Lung (tissue), 12 donors: ENCODE results near the gene PER2. TPM values are rescaled to one million over a fixed set of nuclear protein-coding genes. Genes with fewer than 3 reads are reported as not detected.
A peak's percentile ranks its signal among the peaks of the same experiment; 100 is the strongest.

Experiments used
- ATAC-seq: fragments of 200-7000 bp; cut with Tn5 transposase; one replicate; pipeline ENCODE4 v1.9.1; 2020; ENCODE audit warnings: moderate number of reproducible peaks; ENCODE audit not compliant: insufficient read depth, low FRiP score
- DNase-seq, 3 donors: peaks; one replicate each; pipeline ENCODE4 v3.0.0-alpha.2; 2013 to 2017
- H3K27ac ChIP-seq, 2 donors: one replicate each; pipeline ENCODE4 v1.5.1; 2013; ENCODE audit warnings: mild to moderate bottlenecking in 2 of 2, moderate library complexity in 2 of 2, control low read depth in 1 of 2, inconsistent platforms in 1 of 2, low read depth in 1 of 2, low read length in 1 of 2
- H3K27me3 ChIP-seq, 3 donors: one replicate each; pipeline ENCODE4 v1.5.1; 2013; ENCODE audit warnings: low read length in 2 of 3; ENCODE audit not compliant: control insufficient read depth in 3 of 3, insufficient read depth in 3 of 3
- H3K36me3 ChIP-seq, 4 donors: one replicate each; pipeline ENCODE4 v1.5.1; 2013; ENCODE audit warnings: low read length in 4 of 4, mild to moderate bottlenecking in 1 of 4, moderate library complexity in 1 of 4; ENCODE audit not compliant: control insufficient read depth in 4 of 4, insufficient read depth in 4 of 4
- H3K4me1 ChIP-seq, 5 donors: one replicate each; pipeline ENCODE4 v1.5.1; 2013; ENCODE audit warnings: low read length in 5 of 5, mild to moderate bottlenecking in 2 of 5, moderate library complexity in 1 of 5; ENCODE audit not compliant: control insufficient read depth in 5 of 5, insufficient read depth in 5 of 5
- H3K4me3 ChIP-seq: one replicate; pipeline ENCODE4 v1.5.1; 2013; ENCODE audit warnings: mild to moderate bottlenecking, control low read depth, moderate library complexity
- H3K9ac ChIP-seq, 2 donors: one replicate each; pipeline ENCODE4 v1.5.1; 2013; ENCODE audit warnings: low read length in 2 of 2, control low read depth in 1 of 2; ENCODE audit not compliant: insufficient read depth in 1 of 2
- H3K9me3 ChIP-seq, 4 donors: one replicate each; pipeline ENCODE4 v1.5.1; 2013; ENCODE audit warnings: low read length in 3 of 4, mild to moderate bottlenecking in 1 of 4, moderate library complexity in 1 of 4; ENCODE audit not compliant: control insufficient read depth in 4 of 4, insufficient read depth in 3 of 4
- CTCF ChIP-seq: IDR thresholded peaks from 2 replicates; pipeline ENCODE4 v1.5.1; 2012; ENCODE audit warnings: mild to moderate bottlenecking; ENCODE audit errors: control extremely low read depth, extremely low read depth
- WGBS, 2 donors: extraction: QIAGEN DNeasy Blood & Tissue Kit; methylation state at CpG; one replicate each; pipeline ENCODE4 v1.1.7; 2013; 5-methylcytosine and 5-hydroxymethylcytosine counted together
- polyA plus RNA-seq, 2 donors: library from polyadenylated mRNA; stranded (reverse); fragments of 200-250 nt; gene quantifications; one replicate each; pipeline ENCODE4 v1.2.1, GENCODE V29; 2013
- total RNA-seq, 2 donors: library from RNA; depleted of rRNA in 1 of 2; stranded (reverse); fragments of >200 nt in 1 of 2; gene quantifications; one replicate each; pipeline ENCODE4 v1.2.1, GENCODE V29; 2014 to 2021
- donor health status: control.
- donor health status: control.
- donor health status: Bipolar disorder and iron deficiency.
- donor health status: healthy.
- donor health status: DM: yes; HTN: yes; CAD: no.

The PER2 gene
- total and polyA plus RNA-seq, 4 donors: 4.1 to 27.1 (median 10.5) TPM

- ATAC-seq: peak; percentile 92
- H3K27me3 ChIP-seq: no peaks in the 10 kb centered on the region
- peak; percentile 90 to 93 (median 92) for DNase-seq
- H3K4me3 ChIP-seq: no peak overlapping the region
- no peaks in the 10 kb centered on the region for H3K9me3 ChIP-seq
- peaks cover 4 to 44% (median 31%) of the 10 kb centered on the region in 4 donors for H3K36me3 ChIP-seq
- no peak overlapping the region for H3K9ac ChIP-seq
- WGBS, 2 donors: 21 to 29% methylated on average over 13 of the region's 13 CpGs
- peak; percentile 88 for TF ChIP-seq CTCF
- peak overlapping the region in 1 of 2 donors; percentile 73 for H3K27ac ChIP-seq
- peaks cover 0 to 17% (median 7%) of the 10 kb centered on the region in 5 donors for H3K4me1 ChIP-seq
Observed at GRCh38 chr2:238263204-238264071, 25.0 kb downstream of the PER2 start.

GRCh38 chr2:238262496-238263122 is 25.8 kb downstream of the PER2 start:
- H3K27me3 ChIP-seq: no peaks in the 10 kb centered on the region
- DNase-seq (no peak), ATAC-seq (no peak)
- TF ChIP-seq CTCF: no peak
- H3K4me1 ChIP-seq: peaks cover 0 to 17% (median 7%) of the 10 kb centered on the region in 5 donors
- H3K27ac ChIP-seq: peak overlapping the region in 1 of 2 donors; percentile 46
- no peak overlapping the region for H3K4me3 ChIP-seq
- WGBS, 2 donors: 91 to 93% methylated on average over 12 of the region's 12 CpGs
- H3K9me3 ChIP-seq: no peaks in the 10 kb centered on the region
- H3K9ac ChIP-seq: no peak overlapping the region
- peaks cover 4 to 47% (median 31%) of the 10 kb centered on the region in 4 donors for H3K36me3 ChIP-seq

- Histone ChIP-seq H3K27ac (peak overlapping the region in 1 of 2 donors; percentile 8), H3K27me3 (no peaks in the 10 kb centered on the region), H3K36me3 (peaks cover 4 to 46% (median 30%) of the 10 kb centered on the region in 4 donors), H3K9me3 (no peaks in the 10 kb centered on the region), H3K4me3 (no peak overlapping the region), H3K4me1 (peaks cover 0 to 17% (median 7%) of the 10 kb centered on the region in 5 donors), H3K9ac (no peak overlapping the region)
- DNase-seq (no peak), ATAC-seq (no peak)
- WGBS, 2 donors: 95 to 96% methylated on average over 16 of the region's 16 CpGs
- no peak for TF ChIP-seq CTCF
Observed at GRCh38 chr2:238261718-238262375, 26.6 kb downstream of the PER2 start.
